Measurements from ENCODE around the gene C1QTNF9.

Gene C1QTNF9

DNA sequence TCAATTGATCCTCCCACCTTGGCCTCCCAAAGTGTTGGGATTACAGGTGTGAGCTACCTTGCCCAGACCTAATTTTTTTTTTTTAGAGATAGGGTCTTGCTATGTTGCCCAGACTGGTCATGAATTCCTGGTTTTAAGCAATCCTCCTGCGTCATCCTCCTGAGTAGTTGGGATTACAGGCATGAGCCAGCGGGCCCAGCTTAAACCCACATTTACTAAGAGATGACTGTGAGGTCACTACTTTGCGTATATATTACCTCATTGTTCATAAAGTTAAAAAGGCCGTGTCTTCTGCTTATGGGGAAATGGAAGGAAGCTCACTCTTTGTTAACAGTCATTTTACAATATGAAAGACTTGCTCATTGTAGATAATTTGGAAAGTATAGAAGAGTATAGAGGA lies 39.6 kb upstream of the C1QTNF9 start:
- DNase-seq (ENCODE audit: low read depth), result peak; percentile 13
- no peak for TF ChIP-seq CTCF (IDR thresholded peaks at IDR 0.05; ENCODE audit: insufficient read depth, low read depth, low read length, missing control alignments)
- no peak overlapping the region for H3K4me3 ChIP-seq (ENCODE audit: low read length)

- no peak for TF ChIP-seq CTCF (IDR thresholded peaks at IDR 0.05; ENCODE audit: insufficient read depth, low read depth, low read length, missing control alignments)
- peak; percentile 46 for DNase-seq (ENCODE audit: low read depth)
- no peak overlapping the region for H3K4me3 ChIP-seq (ENCODE audit: low read length)
These were observed 38.7 kb upstream of the C1QTNF9 start for GRCh38 chr13:24270639-24271141.

DNA sequence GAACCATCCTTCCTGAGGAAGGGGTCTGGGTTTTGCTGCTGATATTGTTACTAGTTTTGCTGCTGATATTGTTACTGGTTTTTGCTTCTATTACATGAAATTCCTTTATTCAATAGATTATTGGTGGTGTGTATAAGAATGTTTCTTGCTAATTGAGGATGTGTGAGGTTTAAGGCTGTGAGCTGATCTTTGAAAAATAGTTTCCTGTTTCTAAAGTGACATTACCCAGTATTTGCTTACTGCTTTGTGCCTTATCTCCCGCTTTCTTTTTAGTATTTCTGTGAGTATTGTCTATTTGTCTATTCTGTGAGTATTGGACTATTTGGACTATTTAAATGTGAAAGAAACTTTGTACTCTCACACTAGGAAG lies 38.2 kb upstream of the C1QTNF9 start:
- H3K4me3 ChIP-seq (ENCODE audit: low read length), result no peak overlapping the region

DNA sequence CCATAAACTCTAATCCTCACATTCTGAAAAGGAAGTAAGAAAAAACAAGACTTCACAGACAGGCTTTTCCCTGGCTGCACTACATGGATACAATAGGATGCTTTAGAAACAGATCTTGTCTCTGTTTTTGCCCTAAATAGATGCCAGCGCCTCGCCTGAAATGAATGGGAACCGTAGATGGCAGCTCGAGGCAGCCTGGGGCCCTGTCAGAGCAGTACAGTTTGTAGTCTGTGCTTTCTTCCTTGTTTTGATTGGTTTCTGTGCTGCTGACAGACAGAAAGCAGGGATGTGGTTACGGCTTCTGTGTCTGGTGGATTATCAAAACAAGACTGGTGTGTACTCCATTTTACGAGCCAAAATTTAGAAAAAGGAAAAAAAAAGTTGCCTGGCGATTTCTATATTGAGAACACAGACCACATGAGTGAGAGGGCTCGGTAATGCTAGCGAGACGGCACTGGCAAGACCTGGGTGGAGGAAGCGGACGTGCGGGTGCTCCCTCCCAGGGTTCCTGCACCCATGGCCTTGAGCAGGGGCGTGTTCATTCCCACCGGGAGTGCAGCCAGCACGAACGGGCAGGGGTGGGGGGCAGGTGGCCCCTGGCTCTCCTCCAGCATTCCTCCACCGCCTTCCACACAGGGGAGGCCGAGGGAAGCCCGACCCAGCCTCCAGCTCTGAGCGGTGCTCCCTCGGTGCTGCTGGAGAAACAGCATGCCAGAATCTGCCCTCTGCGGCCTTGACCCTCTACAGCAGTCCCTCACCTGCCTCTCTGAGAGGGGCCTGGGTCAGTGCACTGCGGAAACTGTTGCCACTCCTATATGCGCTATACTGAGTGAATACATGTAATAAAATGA lies 37.6 kb upstream of the C1QTNF9 start:
- H3K4me3 ChIP-seq (ENCODE audit: low read length), result peak overlapping the region; percentile 6
- TF ChIP-seq CTCF (IDR thresholded peaks at IDR 0.05; ENCODE audit: insufficient read depth, low read depth, low read length, missing control alignments), result no peak
- DNase-seq (ENCODE audit: low read depth), result peak; percentile 49

More for the DNA sequence above, 38.2 kb upstream of the C1QTNF9 start:
- TF ChIP-seq CTCF (IDR thresholded peaks at IDR 0.05; ENCODE audit: insufficient read depth, low read depth, low read length, missing control alignments), result no peak
- DNase-seq (ENCODE audit: low read depth), result no peak

GRCh38 chr13:24272452-24273161 lies 36.8 kb upstream of the C1QTNF9 start:
- DNase-seq (ENCODE audit: low read depth), result peak; percentile 12

DNA sequence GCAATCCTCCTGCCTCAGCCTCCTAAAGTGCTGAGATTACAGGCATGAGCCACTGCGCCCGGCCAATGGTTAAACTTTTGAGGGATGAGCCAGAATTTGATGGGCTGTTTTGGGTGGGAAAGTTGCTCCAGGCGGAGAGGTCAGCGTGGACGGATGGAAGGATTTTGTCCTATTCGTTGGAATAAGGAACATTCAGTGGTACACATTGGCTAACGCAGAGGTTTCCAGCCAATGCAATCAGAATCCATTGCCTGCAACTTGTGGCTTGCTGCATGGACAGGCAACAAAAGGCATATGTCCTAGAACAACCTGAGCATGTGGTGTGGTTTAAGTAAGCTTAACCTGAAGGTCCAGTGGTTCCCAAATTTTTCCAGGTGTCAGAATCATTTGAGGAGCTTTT lies 35.5 kb upstream of the C1QTNF9 start:
- no peak overlapping the region for H3K4me3 ChIP-seq (ENCODE audit: low read length)
- TF ChIP-seq CTCF (IDR thresholded peaks at IDR 0.05; ENCODE audit: insufficient read depth, low read depth, low read length, missing control alignments), result no peak
- DNase-seq (ENCODE audit: low read depth), result no peak

More at GRCh38 chr13:24272452-24273161, 36.8 kb upstream of the C1QTNF9 start:
- no peak overlapping the region for H3K4me3 ChIP-seq (ENCODE audit: low read length)
- no peak for TF ChIP-seq CTCF (IDR thresholded peaks at IDR 0.05; ENCODE audit: insufficient read depth, low read depth, low read length, missing control alignments)

Measured in epithelial cell of esophagus (primary cell).